HG03175 (cell line): Measurements from ENCODE around the gene CXCR1.
"Not testable (repeated sequence)": the region's sequence is repeated elsewhere in the genome, so short reads cannot be mapped to it uniquely, and the experiment has no call there.

Experiments used
- ATAC-seq: cut with Tn5 transposase; IDR thresholded peaks from one replicate; pipeline ENCODE4 v1.9.1; 2021; ENCODE audit warnings: mild to moderate bottlenecking, moderate library complexity; ENCODE audit not compliant: unreplicated experiment

CXCR1 gene

DNA sequence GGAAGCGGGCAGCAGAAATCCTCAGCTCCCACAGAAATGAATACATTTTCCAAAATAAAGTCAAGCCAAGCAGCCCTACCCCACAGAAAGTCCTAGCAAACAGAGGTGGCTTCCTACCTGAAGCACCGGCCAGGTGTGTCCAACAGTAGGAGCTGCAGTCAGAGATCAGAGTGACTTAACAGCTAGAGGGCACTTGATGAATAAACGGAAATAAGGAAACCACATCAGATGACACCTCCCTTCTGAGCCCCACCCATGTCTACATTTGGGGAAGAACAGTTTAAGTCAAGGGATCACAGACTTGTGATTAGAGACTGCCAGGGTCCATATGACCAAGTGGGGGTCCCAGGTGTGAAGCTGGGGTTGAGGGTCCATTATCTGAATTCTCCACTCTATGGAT lies at the start of gene CXCR1:
Gene CXCR1, minus strand, starts transcription at position 172 of the 400 bp plus-strand sequence. CDS start 1,751 bp downstream, outside the sequence.
- ATAC-seq: peak; percentile 47

DNA sequence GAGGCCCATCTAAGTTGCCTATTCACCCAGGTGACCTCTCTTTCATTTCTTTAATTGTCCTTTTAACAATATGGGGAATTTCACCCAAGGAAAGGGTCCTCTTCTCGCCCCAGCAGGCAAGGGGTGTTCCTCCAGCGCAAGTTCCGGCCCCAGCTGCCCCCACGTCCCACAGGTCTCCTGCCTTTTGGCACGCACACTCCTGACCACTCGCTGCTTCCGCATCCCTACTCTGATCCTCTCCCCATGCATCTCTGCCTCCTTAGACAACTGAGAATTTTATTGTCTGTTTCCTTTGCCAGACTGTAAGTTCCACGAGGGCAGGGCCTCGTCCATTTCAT lies 49.5 kb upstream of the CXCR1 start:
- ATAC-seq: no peak

GRCh38 chr2:218214116-218214515 lies 47.4 kb upstream of the CXCR1 start:
- ATAC-seq: no peak

DNA sequence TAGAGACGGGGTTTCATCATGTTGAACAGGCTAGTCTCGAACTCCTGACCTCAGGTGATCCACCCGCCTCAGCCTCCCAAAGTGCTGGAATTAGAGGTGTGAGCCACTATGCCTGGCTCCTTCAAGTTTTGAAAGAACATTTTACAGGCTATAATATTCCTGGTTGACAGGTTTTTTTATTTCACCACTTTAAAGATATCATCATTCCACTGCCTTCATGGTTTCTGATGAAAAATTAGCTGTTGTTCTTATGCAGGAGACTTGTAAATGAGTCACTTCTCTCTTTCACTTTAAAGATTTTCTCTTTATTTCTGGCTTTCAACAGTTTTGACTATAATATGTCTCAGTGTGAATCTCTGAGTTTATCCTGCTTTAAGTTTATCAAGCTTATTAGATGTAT lies 42.3 kb upstream of the CXCR1 start:
- no peak for ATAC-seq

DNA sequence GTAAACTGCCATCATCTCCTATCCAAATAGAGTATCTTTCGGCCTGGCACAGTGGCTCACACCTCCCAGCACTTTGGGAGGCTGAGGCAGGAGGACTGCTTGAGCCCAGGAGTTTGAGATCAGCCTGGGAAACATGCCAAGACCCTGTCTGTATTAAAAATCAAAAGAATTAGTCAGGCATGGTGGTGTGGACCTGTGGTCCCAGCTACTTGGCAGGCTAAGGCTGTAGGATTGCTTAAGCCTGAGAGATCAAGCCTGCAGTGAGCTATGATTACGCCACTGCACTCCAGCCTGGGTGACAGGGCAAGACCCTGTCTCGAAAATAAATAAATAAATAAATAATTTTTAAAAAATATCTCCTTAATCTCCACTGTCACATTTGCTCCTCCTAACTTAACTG lies 35.5 kb upstream of the CXCR1 start:
- ATAC-seq: no peak

DNA sequence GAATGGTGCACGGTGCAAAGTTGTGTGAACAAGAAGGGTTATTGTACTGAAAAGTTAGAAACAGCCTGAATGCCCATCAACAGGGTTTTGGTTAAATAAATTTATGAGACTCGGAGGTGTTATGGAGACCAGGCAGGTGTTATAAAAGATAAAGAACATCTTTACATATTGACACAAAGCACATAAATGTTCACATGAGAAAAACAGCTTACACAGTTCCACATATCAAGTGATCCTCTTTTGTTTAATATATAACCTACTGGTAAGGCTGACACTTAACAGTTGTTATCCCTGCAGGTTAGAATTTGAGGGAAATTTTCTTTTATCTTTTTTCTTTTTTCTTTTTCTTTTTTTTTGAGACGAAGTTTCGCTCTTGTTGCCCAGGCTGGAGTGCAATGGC lies 30.2 kb upstream of the CXCR1 start:
- no peak for ATAC-seq

DNA sequence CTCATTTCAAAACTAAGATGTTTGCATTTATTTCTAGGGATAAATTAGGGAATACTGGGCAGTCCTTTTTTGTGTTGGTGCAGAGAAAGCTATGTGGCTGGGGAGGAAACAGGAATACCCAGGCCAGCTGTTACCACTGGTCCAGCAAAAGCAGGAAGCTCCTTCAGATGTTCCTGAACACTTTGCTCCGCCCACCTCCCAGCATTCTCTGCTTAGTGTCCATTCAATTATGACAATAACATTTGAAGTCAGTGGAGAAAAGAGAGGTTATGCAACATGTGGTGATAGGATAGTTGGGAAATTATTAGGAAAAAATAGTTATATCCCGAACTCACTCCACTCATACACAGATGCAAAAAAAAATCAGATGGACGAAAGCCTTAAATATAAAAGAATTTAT lies 28.1 kb upstream of the CXCR1 start:
- no peak for ATAC-seq

GRCh38 chr2:218193701-218194100 lies 26.9 kb upstream of the CXCR1 start:
- no peak for ATAC-seq

DNA sequence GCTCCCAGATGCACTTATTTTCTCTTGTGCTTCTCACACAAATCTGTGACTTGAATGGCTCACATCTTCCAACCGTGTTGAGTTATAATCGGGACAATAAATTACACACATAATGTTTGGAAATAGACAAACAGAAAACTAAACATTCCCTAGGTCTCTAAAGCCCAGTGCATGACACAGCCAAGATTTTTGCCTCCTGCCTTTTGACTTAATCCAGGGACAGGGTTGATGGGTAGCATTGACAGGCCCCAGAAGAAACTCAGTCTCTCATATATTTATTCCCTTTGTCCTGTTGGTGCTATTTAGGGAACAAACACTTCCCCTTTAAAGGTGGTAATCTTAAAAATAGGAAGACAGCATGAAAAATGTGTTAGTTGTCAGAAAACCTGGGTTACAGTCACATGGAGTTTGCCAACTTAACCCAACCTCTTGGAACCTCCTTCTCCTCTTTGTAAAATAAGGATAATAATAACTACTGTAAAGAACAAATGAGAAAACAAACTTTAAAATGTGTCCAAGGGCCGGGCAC lies 26.2 kb upstream of the CXCR1 start:
- ATAC-seq: no peak

- ATAC-seq: no peak
Measured at GRCh38 chr2:218188528-218188927, 21.8 kb upstream of the CXCR1 start.

- no peak for ATAC-seq
Measured at GRCh38 chr2:218187296-218188015, 20.7 kb upstream of the CXCR1 start.

- no peak for ATAC-seq
Measured at GRCh38 chr2:218186876-218187275, 20.1 kb upstream of the CXCR1 start.

DNA sequence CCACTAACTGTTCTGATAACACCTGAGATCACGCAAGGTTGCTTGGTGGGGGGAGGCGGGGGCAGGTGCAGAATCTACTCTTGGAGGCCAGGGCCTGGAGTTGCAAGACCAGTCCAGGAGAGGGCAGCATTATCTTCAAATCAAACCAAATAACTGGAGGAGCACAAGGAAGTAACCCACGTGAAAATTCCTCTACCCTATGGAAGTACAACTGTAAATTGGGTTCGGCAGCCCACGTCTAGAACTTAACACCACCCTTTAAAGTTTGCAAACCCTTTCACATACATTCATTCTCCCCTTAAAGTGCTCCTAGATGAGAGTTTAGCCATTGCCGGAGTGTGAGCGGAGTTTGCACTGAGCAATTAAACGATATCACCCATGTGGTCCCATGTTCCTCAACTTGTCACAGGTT lies 19.6 kb upstream of the CXCR1 start:
- ATAC-seq: peak; percentile 82

DNA sequence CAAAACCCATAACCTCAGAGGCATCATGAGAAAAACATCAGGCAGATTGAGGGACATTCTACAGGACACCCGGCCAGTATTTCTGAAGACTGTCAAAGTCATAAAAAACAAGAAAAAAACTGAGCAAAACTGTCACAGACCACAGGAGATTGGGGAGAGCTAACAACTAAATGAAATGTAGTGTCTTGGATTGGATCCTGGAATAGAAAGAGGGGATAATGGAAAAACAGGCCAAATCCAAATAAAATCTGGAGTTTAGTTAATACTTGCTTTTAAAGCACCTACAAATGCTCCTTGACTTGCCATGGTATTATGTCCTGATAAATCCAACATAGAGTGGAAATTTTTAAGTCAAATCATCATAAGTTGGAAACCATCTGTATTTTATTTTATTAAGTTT lies 17.6 kb upstream of the CXCR1 start:
- ATAC-seq: no peak

DNA sequence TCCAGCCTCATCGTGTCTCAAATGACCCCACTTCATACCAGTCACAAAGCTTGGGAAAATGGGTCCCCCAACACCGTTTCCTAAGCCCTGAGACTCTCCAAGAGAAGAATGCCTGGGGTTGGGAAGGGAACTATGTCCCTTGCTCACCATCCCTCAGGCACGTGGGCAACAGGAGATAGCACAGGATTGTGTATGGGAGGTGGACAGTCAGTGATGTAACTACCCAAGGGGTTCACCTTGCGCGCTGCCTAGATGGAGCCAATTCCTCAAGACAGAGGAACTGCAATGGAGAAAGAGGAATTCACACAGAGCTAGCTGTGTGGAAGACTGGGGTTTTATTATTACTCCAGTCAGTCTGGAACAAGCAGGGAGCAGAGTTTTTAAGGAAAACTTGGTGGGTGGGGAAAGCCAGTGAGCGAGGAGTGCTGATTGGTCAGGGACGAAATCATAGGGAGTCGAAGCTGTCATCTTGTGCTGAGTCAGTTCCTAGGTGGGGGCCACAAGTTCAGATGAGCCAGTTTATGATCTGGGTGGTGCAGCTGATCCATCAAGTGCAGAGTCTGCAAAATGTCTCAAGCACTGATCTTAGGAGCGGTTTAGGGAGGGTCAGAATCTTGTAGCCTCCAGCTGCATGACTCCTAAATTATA lies 13.8 kb upstream of the CXCR1 start:
- no peak for ATAC-seq

DNA sequence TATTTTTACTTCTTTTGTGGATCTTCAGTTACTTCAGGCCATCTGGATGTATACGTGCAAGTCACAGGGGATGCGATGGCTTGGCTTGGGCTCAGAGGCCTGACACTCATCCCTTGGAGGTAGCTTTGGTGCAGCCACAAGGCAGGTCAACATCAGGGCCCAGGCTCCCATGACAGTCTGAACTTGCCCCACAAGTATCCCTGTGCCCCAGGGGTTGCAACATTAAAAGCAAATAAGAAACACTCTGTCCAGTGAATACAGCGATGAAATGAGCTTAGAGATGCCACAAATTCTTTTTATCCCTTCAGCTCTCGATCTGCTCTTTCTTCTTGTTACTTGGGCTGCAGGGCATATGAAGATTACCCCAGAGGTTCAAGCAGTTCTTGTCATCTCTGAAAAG lies 13.0 kb upstream of the CXCR1 start:
- ATAC-seq: no peak

DNA sequence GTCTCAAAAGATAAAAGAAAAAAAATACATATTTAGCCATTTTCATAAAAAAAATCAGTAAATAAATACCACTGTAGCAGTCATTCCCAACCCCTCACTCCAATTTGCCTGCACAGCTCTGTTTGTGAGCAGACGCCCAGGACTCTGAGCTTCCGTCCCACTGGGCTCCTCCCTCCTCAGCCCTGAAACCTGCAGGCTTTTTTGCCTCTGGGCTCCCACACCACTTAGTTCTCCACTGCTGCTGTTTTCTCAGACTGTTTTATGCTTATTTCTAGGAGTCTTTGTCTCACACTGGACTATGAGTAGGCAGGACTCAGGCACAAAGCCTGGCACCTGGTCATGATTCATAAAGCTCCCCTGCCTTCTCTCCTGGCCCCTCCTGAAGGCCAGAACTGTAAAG lies 6.1 kb upstream of the CXCR1 start:
- ATAC-seq: no peak

DNA sequence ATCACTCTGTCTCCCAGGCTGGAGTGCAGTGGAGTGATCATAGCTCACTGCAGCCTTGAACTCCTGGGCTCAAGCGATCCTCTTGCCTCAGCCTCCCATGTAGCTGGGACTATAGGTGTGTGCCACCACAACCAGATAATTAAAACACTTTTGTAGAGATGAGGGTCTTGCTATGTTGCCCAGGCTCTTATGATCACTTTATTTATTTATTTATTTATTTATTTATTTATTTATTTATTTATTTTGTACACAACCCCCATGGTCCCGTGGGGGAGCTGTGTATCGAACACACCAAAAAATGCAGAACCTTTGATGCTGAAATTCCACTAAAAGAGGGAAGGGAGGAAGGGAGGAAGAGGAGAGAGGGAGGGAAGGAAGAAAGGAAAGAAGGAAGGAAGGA lies 5.0 kb upstream of the CXCR1 start:
- not testable (repeated sequence) for ATAC-seq

GRCh38 chr2:218169757-218170546 lies 3.2 kb upstream of the CXCR1 start:
- no peak for ATAC-seq

DNA sequence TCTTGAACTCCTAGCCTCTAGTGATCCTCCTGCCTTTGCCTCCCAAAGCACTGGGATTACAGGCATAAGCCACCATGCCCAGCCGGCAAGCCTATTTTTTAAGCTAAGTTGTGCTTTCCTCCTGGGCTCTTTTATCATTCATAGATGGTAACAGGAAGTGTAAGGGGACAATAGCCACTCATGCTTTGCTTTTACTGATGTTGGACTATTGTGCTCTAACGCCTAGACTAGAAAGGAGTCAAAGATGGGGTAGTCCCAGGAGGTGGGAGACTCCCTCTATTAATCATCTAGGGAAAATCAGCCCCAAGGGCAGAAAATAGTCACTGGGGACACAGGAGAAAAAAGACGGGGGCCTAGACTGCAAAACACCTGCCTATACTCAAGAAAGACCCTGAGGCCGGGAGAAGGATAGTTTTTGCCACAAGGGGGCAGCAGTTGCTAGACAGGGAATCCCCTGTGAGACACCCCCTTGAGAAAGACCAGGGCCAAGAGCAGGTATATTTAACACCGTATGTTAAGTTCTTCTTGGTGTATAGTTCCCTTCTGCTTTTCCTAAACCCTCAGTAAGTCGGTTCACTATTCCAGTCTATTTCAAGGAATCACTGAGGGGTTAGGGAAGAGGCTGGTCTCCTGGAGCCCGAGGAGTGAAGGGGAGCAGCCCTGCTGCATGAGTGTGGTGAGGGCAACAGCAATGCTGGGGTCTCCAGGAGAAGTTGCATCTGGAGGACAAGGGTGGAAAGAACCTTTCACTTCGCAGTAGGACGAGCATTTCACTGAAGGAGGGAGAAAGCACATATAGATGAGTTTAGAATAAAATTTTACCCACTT lies 2.1 kb upstream of the CXCR1 start:
- ATAC-seq: no peak

DNA sequence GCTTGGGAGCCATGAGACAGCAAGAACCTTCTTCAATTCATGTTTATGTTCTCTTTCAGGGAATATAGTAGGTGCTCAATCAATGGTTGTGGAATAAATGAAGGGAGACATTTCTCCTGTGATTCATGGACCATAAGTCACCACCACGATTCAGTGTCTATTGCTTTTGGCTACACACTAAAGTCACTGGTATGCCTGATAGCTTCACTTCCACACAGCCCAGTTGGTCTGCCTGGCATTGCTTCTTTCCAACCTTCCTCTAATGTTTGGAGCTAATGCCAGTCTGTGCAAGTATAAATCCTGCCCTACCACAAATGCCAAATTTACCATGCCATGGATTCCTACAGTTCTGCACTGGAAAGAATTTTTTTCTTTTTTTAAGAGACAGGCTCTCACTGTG lies 1.3 kb upstream of the CXCR1 start:
- ATAC-seq: no peak
